GM13976 (cell line): ENCODE results near the gene MCTP2.

Experiments used
- DNase-seq: peaks from one replicate; pipeline ENCODE4 v3.0.0; 2012; ENCODE audit warnings: low spot score
- in situ Hi-C: fragments of 300-500 bp; cut with MboI; formaldehyde crosslinking; loops from one replicate; pipeline ENCODE4 v1.12.0; 2022; ENCODE audit warnings: low sequenced_read_pairs, mixed read lengths, inconsistent platforms; ENCODE audit not compliant: unreplicated experiment
- TF ChIP-seq, protein P1 (sequence below): IDR thresholded peaks from 2 replicates; pipeline ENCODE4 v1.5.1; 2012; ENCODE audit warnings: borderline replicate concordance, mild to moderate bottlenecking; ENCODE audit not compliant: insufficient read depth; ENCODE audit errors: extremely low read depth, missing control alignments, control extremely low read depth

The MCTP2 gene

DNA sequence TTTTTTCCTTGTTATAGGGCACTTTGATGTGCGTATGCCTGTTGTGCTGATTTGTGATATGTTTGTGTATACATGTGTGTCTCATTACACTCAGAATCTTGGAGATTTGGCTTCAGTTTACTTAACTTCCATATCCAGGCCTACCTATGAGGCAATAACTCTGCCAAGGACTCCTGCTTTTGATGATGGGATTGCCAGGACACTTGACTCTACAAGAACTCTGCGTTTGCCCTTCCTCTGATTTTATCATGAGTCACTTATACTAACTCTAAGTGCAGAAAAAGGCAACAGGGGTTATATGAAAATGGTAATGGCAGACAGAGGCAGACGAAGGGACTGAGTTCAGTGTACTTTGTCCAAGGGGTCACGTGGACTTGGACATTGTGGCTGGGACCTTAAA is 33.6 kb downstream of the MCTP2 start:
- in situ Hi-C loops: no loop called here
- TF ChIP-seq, protein P1, sequence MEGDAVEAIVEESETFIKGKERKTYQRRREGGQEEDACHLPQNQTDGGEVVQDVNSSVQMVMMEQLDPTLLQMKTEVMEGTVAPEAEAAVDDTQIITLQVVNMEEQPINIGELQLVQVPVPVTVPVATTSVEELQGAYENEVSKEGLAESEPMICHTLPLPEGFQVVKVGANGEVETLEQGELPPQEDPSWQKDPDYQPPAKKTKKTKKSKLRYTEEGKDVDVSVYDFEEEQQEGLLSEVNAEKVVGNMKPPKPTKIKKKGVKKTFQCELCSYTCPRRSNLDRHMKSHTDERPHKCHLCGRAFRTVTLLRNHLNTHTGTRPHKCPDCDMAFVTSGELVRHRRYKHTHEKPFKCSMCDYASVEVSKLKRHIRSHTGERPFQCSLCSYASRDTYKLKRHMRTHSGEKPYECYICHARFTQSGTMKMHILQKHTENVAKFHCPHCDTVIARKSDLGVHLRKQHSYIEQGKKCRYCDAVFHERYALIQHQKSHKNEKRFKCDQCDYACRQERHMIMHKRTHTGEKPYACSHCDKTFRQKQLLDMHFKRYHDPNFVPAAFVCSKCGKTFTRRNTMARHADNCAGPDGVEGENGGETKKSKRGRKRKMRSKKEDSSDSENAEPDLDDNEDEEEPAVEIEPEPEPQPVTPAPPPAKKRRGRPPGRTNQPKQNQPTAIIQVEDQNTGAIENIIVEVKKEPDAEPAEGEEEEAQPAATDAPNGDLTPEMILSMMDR: no peak
- DNase-seq: no peak

DNA sequence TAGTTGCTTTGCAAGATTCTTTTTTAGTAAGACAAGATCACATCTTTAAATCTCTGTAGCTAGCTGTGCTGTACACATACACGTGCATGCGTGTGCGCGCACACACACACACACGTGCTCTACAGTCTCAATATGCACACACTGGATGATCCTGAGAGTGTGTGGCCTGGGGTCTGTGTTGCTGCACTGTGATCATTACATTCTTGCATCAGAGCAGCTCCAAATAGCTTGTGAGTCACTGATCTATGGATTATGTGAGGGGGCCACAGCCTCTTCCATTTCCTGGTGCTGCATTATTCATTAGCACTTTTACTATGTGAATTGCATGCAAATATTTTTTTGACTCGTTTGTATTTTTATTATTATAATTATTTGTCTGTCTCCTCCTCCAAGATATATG is 34.6 kb downstream of the MCTP2 start:
- TF ChIP-seq, protein P1: no peak
- in situ Hi-C loops: no loop called here
- DNase-seq: no peak

DNA sequence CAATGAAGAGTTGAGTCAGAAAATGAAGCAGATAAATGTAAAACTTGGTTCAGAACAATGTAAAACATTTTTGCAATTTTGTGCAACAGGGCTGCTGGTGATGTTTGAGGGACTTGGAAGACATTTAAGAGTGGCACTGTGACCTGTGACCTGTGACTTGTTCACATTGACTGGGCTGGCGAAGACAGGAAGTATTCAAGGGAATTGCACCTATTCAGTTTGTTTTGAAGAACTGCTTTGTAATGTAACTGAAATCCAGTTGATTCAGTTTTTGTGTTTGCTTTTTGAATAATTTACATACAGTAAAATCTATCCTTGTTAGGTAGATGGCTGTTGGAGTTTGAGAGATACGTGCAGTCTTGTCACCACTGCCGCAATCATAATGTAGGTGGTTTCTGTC is 35.4 kb downstream of the MCTP2 start:
- no peak for DNase-seq
- TF ChIP-seq, protein P1: no peak
- in situ Hi-C loops: no loop called here

DNA sequence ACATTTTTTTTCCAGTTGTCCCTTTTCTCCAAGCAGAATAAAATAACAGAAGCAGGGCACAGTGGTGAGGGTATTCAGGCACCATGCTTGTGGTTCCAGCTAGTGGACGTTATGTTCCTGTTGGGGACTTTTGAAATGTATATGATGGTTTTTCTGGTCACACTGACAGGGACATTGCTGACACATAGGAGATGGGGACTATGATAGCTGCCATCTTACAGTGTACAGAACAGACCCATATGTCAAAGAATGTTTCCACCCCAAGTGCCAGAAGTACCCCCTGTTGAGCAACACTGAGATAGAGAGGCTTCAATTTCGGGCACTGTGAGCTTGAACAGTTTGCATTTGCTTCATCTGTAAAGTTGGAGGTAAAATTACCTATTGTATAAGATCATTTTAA is 38.6 kb downstream of the MCTP2 start:
- in situ Hi-C loops: no loop called here
- no peak for DNase-seq
- TF ChIP-seq, protein P1: no peak

DNA sequence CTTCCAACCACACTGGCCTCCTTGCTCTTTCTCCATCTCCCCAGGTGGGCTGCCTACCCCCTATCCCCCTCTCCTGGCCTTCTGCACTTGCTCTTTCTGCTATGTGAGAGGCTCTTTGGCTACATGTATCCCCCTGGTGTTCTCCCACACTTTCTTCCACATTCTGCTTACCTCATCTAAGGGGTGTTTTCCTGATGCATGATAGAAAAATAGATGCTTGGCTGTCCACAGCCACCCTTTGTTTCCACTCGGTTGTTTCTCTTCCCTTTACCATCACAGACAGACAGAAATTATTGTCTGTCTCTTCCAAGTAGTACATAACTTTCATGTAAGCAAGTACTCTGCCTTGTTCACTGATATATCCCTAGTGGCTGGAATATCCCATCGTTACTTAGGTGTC is 39.2 kb downstream of the MCTP2 start:
- DNase-seq: no peak
- in situ Hi-C loops: no loop called here
- TF ChIP-seq, protein P1: no peak

DNA sequence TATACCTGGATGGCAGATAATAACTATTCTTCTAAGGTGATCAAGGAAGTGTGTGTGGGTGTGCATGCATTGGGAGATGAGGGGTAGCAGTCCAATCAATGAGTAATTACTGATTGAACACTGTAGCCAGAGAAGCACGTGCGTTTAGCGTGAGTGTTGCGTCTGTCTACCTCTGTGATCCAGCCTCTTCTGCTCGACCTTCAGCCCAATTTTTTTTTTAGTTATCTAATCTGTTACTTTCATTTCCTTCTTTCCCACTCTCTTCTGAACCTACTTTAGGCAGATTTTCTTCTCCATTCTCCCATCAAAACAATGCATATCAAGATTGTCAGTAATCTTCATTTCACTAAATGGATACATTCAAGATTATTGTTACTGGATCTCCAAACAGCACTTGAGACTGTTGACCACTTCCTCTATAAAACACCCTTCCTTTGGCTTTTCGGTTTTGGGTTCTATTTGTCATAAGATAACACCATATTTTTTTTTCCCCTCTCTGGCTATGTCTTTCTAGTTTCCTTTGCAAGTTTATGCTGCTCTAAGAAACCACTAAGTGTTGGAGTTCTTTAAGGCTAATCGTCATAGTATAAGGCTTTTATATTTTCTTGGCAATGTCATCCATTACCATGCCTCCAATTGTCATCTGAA is 41.0 kb downstream of the MCTP2 start:
- TF ChIP-seq, protein P1: no peak
- in situ Hi-C loops: no loop called here
- no peak for DNase-seq
